ENCODE measurements around the gene KIAA1671.

DNA sequence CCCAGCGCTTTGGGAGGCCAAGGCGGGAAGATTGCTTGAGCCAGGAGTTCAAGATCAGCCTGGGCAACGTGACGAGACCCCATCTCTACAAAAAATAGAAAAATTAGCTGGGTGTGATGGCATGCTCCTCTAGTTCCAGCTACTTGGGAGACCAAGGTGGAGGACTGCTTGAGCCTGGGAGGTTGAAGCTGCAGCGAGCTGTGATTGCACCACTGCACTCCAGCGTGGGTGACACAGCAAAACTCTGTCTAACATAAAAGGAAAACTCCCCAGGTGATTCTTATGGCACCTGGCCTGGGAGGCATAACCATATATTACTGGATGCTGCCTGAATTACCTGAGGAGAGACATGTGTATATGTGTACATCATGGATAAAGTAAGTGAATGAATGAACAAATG is 29.1 kb downstream of the KIAA1671 start:
- TF ChIP-seq, protein P1, sequence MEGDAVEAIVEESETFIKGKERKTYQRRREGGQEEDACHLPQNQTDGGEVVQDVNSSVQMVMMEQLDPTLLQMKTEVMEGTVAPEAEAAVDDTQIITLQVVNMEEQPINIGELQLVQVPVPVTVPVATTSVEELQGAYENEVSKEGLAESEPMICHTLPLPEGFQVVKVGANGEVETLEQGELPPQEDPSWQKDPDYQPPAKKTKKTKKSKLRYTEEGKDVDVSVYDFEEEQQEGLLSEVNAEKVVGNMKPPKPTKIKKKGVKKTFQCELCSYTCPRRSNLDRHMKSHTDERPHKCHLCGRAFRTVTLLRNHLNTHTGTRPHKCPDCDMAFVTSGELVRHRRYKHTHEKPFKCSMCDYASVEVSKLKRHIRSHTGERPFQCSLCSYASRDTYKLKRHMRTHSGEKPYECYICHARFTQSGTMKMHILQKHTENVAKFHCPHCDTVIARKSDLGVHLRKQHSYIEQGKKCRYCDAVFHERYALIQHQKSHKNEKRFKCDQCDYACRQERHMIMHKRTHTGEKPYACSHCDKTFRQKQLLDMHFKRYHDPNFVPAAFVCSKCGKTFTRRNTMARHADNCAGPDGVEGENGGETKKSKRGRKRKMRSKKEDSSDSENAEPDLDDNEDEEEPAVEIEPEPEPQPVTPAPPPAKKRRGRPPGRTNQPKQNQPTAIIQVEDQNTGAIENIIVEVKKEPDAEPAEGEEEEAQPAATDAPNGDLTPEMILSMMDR (IDR thresholded peaks at IDR 0.05): no peak
- no peak for TF ChIP-seq EP300 (IDR thresholded peaks at IDR 0.05)
- TF ChIP-seq POLR2A (IDR thresholded peaks at IDR 0.05): no peak
